Ascending aorta (tissue), 2 donors: Measurements from ENCODE around the gene CAMTA1. TPM values are rescaled to one million over a fixed set of nuclear protein-coding genes. Genes with fewer than 3 reads are reported as not detected.
A peak's percentile ranks its signal among the peaks of the same experiment; 100 is the strongest.

ENCODE experiments used
- DNase-seq, 2 donors: peaks; one replicate each; pipeline ENCODE4 v3.0.0-alpha.2; 2019; ENCODE audit warnings: low spot score in 2 of 2
- H3K27ac ChIP-seq, 2 donors: fragments of 200-600 bp; sonication (generic); one replicate each; pipeline ENCODE4 v1.5.1; 2016 to 2017; ENCODE audit warnings: mild to moderate bottlenecking in 1 of 2
- H3K27me3 ChIP-seq: fragments of 200-600 bp; sonication (generic); one replicate; pipeline ENCODE4 v1.5.1; 2017
- H3K36me3 ChIP-seq, 2 donors: fragments of 200-600 bp; sonication (generic); one replicate each; pipeline ENCODE4 v1.5.1; 2016
- H3K4me1 ChIP-seq, 2 donors: fragments of 200-600 bp; sonication (generic); one replicate each; pipeline ENCODE4 v1.5.1; 2016 to 2017; ENCODE audit warnings: mild to moderate bottlenecking in 1 of 2
- H3K4me3 ChIP-seq, 2 donors: fragments of 200-600 bp; sonication (generic); one replicate each; pipeline ENCODE4 v1.5.1; 2016 to 2017; ENCODE audit warnings: mild to moderate bottlenecking in 1 of 2
- H3K9me3 ChIP-seq, 2 donors: fragments of 200-600 bp; sonication (generic); one replicate each; pipeline ENCODE4 v1.5.1; 2016
- intact Hi-C: fragments of 100-400 bp; cut with DNase I; formaldehyde crosslinking; loops from one replicate; pipeline ENCODE4 v1.15.1; 2023
- total RNA-seq: library from RNA; depleted of rRNA; stranded (reverse); fragments of >200 nt; gene quantifications from one replicate; pipeline ENCODE4 v1.1.0, GENCODE V29; 2016
- TF ChIP-seq, protein P1 (sequence below), 3 experiments: fragments of 200-600 bp in 2 of 3; fragments of 450-650 bp in 1 of 3; sonication (generic) in 2 of 3; IDR thresholded peaks; one replicate each; pipeline ENCODE4 v1.5.1; 2016 to 2019; ENCODE audit warnings: antibody characterized with exemption in 3 of 3, mild to moderate bottlenecking in 1 of 3, moderate library complexity in 1 of 3

The CAMTA1 gene
- total RNA-seq, 1 donor from 2014 or later, result 53.3 TPM

DNA sequence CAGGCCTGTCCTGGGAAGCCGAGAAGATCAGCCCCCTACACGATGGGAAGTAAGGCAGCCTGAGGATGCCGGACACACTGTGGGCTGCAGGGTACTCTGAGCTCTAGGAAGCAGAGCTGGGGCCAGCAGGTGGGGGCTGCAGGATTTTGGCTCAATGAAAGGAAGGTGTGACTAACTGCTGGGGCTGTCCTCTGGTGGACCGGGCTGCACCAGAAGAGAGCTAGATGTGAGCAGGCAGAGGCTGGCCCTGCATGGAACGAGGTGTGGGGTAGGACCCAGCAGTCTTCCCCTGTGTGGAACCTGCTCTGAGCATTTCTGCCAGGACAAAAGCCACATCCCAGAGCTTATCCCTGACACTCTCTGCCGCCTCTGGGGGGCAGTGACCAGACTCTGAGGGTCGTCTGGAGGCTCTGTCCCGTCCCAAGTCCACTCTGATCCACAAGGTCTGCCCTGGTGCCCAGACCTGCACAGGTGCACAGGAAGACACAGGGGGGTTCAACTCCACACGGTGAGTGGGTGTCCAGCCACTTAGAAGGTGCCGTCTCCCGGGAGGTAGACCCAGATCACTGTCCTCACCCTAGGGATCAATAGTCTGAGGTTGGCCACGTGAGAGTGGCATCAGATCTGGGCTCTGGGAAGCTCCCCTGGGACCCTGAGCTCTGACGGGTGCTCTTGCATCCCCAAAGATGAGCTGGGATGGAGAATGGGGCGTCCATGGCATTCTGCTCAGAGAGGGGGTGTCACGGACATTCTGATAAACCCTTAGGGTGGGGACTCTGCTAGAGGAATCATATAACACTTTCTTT is 798.2 kb downstream of the CAMTA1 start:
- no peak for DNase-seq
- Histone ChIP-seq H3K36me3 (no peaks in the 10 kb centered on the region), H3K4me3 (no peak overlapping the region), H3K27ac (no peak overlapping the region), H3K27me3 (no peaks in the 10 kb centered on the region), H3K4me1 (no peaks in the 10 kb centered on the region), H3K9me3 (no peaks in the 10 kb centered on the region)
- intact Hi-C loops, result no loop called here
- TF ChIP-seq, protein P1, sequence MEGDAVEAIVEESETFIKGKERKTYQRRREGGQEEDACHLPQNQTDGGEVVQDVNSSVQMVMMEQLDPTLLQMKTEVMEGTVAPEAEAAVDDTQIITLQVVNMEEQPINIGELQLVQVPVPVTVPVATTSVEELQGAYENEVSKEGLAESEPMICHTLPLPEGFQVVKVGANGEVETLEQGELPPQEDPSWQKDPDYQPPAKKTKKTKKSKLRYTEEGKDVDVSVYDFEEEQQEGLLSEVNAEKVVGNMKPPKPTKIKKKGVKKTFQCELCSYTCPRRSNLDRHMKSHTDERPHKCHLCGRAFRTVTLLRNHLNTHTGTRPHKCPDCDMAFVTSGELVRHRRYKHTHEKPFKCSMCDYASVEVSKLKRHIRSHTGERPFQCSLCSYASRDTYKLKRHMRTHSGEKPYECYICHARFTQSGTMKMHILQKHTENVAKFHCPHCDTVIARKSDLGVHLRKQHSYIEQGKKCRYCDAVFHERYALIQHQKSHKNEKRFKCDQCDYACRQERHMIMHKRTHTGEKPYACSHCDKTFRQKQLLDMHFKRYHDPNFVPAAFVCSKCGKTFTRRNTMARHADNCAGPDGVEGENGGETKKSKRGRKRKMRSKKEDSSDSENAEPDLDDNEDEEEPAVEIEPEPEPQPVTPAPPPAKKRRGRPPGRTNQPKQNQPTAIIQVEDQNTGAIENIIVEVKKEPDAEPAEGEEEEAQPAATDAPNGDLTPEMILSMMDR (IDR thresholded peaks at IDR 0.05), result no peak

DNA sequence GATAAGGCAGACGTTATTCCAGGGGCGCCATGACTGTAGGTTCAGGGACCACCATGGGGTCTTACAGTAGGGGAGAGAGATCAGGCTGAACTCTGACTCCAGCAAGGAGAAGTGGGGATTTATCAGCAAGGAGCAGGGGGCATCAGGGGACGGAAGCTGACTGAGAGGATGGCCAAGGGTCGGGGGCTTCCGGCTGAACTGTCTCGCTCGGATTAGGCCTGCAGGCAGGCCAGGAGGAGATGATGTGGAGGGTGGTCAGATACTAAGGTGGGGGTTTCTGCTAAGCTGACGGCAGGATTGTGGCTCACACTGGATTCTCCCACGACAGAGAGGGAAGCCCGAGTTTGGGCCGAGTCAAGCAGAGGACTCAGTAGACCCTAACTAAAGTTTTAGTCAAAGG is 798.9 kb downstream of the CAMTA1 start:
- intact Hi-C loops, result no loop called here
- TF ChIP-seq, protein P1 (IDR thresholded peaks at IDR 0.05), result no peak
- no peak for DNase-seq
- Histone ChIP-seq H3K36me3 (no peaks in the 10 kb centered on the region), H3K27me3 (no peaks in the 10 kb centered on the region), H3K4me1 (no peaks in the 10 kb centered on the region), H3K27ac (no peak overlapping the region), H3K4me3 (no peak overlapping the region), H3K9me3 (no peaks in the 10 kb centered on the region)

DNA sequence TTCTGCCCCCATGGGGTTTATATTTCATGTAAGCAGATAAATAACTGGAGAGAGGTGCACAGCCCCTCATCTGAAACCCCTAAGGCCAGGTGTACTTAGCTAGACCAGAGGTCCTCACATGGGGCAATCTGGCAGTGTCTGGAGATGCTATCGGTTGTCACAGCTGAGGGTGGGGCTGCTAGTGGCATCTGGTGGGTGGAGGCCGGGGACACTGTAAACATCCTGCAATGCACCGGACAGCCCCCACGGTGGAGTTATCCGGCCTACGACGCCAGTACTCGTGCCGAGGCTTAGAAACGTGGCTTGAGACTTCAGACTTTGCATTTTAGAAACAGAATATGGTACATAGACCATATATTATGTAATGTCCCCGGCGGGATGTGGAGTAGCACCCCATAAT is 799.4 kb downstream of the CAMTA1 start:
- Histone ChIP-seq H3K36me3 (no peaks in the 10 kb centered on the region), H3K27ac (no peak overlapping the region), H3K9me3 (no peaks in the 10 kb centered on the region), H3K4me3 (no peak overlapping the region), H3K4me1 (no peaks in the 10 kb centered on the region), H3K27me3 (no peaks in the 10 kb centered on the region)
- no peak for DNase-seq
- TF ChIP-seq, protein P1 (IDR thresholded peaks at IDR 0.05), result no peak
- intact Hi-C loops, result no loop called here

DNA sequence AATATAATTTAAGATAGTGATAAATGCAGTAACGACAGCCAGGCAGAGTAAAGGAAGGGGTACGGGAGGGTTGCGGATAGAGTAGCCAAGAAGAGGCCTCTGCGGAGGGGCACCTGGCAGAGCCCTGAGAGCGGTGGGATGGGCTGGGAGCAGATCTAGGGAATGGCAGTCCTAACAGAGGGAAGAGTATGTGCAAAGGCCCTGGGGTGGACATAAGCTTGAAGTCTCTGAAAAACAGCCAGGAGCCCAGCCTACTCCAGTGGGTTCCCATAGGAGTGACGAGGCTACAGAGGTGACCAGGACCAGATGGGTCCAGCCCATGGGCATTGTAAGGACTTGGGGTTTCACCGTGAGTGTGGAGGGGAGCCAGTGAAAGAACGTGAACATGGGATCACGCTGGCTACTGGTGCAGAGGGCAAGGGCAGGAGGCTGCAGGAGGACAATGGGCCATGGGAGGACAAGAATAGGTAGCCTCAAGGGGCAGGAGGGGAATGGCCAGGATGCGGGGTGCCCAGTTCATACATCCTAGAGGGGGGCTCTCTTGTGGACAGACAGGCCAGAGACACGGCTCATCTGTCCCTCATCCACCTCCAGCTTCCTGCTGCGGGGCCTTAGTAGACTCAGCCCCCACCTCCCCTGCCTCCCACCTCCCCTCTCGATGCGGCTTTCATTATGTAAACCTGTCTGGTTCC is 800.1 kb downstream of the CAMTA1 start:
- Histone ChIP-seq H3K4me3 (no peak overlapping the region), H3K27me3 (no peaks in the 10 kb centered on the region), H3K4me1 (no peaks in the 10 kb centered on the region), H3K36me3 (no peaks in the 10 kb centered on the region), H3K27ac (no peak overlapping the region), H3K9me3 (no peaks in the 10 kb centered on the region)
- intact Hi-C loops, result no loop called here
- DNase-seq, result no peak
- TF ChIP-seq, protein P1 (IDR thresholded peaks at IDR 0.05), result no peak

DNA sequence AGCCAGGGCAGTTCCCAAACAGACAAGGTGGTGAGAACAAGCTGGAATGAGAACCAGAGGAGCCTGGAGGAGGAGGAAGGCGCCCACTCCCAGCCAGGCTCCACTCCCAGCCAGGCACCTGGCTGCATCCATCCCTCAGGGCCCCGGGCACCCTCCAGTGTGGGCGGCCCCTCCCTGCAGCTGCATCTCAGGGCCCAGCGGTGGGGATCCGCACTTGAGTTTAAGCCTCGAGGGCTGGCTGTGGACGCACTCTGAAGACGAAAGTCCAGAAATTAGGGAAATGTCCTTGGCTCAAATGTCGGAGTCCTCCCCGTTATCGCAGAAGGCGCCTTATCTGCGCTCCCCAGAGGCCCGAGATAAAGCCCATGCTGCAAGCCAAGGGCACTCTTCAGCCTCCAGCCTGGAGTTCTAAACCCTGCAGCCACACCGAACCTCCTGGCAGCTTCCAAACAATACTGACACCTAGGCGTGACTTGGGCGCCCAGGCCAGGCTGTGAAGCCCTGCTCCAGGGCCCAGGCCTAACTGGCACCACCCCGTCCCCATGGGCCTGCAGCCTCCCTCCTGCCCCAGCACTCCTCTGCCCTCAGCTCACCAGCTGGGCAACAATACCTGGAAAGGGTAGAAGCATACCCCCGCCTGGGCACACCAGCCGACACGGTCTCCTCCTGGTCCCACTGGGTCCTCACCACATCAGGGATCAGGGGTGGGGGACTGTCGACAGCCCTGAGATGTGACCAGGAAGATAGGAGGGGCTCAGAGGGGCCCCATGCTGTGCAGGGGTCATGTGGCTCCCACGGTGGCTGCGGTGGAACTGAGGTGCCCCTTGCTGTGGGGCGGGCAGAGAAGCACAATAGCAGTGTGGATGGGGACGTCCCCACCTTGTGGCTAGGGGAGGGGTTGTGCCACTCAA is 801.0 kb downstream of the CAMTA1 start:
- intact Hi-C loops, result no loop called here
- H3K36me3 ChIP-seq, result no peaks in the 10 kb centered on the region
- no peak overlapping the region for H3K4me3 ChIP-seq
- H3K4me1 ChIP-seq, result no peaks in the 10 kb centered on the region
- no peak overlapping the region for H3K27ac ChIP-seq
- no peaks in the 10 kb centered on the region for H3K9me3 ChIP-seq
- TF ChIP-seq, protein P1 (IDR thresholded peaks at IDR 0.05), result no peak
- no peaks in the 10 kb centered on the region for H3K27me3 ChIP-seq
- DNase-seq, result peak in 1 of 2 donors; percentile 33
